Ovary (tissue), 9 donors: Measurements from ENCODE around the gene VSIG4. TPM values are rescaled to one million over a fixed set of nuclear protein-coding genes. Genes with fewer than 3 reads are reported as not detected.
A peak's percentile ranks its signal among the peaks of the same experiment; 100 is the strongest.
"Not testable (repeated sequence)": the region's sequence is repeated elsewhere in the genome, so short reads cannot be mapped to it uniquely, and the experiment has no call there.

Experiments
- DNase-seq, 5 donors: peaks; one replicate each; pipeline ENCODE4 v3.0.0-alpha.2; 2019 to 2020
- H3K27ac ChIP-seq, 2 donors: fragments of 200-600 bp; one replicate each; pipeline versions ENCODE4 v1.5.1 to v1.8.0; 2019 to 2022
- H3K27me3 ChIP-seq: fragments of 200-600 bp; one replicate; pipeline ENCODE4 v1.8.0; 2022
- H3K36me3 ChIP-seq: fragments of 200-600 bp; sonication (generic); one replicate; pipeline ENCODE4 v1.5.1; 2019
- H3K4me1 ChIP-seq: one replicate; pipeline ENCODE4 v1.8.1; 2013; ENCODE audit warnings: mild to moderate bottlenecking, moderate library complexity; ENCODE audit not compliant: insufficient read depth
- H3K4me3 ChIP-seq: fragments of 200-600 bp; sonication (generic); one replicate; pipeline ENCODE4 v1.5.1; 2017
- H3K9me3 ChIP-seq, 2 donors: fragments of 200-600 bp in 1 of 2; sonication (generic) in 1 of 2; one replicate each; pipeline versions ENCODE4 v1.5.1 to v1.8.1; 2013 to 2019; ENCODE audit warnings: mild to moderate bottlenecking in 1 of 2, moderate library complexity in 1 of 2
- CTCF ChIP-seq, 3 donors: fragments of 450-650 bp in 2 of 3; fragments of 200-600 bp in 1 of 3; IDR thresholded peaks; one replicate each; pipeline versions ENCODE4 v1.5.1 to v1.8.0; 2016 to 2022; ENCODE audit warnings: antibody characterized with exemption in 3 of 3, mild to moderate bottlenecking in 1 of 3
- EP300 ChIP-seq: sonication (generic); formaldehyde crosslinking; IDR thresholded peaks from one replicate; pipeline ENCODE4 v1.6.1; 2017; ENCODE audit warnings: antibody characterized with exemption
- POLR2A ChIP-seq: fragments of 450-650 bp; IDR thresholded peaks from one replicate; pipeline ENCODE4 v1.6.1; 2017; ENCODE audit warnings: antibody characterized with exemption, mild to moderate bottlenecking, moderate library complexity
- WGBS, 3 donors: extraction: QIAGEN DNeasy Blood & Tissue Kit in 1 of 3; methylation state at CpG; one replicate each; pipeline versions ENCODE4 v1.1.5 to v1.1.7; 2013 to 2017; 5-methylcytosine and 5-hydroxymethylcytosine counted together
- intact Hi-C, 4 donors: fragments of 100-400 bp; cut with DNase I; formaldehyde crosslinking; loops; one replicate each; pipeline versions ENCODE4 v1.11.0 to v1.15.1; 2022 to 2023
- polyA plus RNA-seq, 2 donors: library from polyadenylated mRNA; stranded (reverse); fragments of 200-250 nt in 1 of 2; fragments of 350-450 nt in 1 of 2; fragmentation: Illumina TruSeq in 1 of 2; extraction: RNeasy Lipid Tissue Mini Kit (QIAGEN cat#74804) in 1 of 2; gene quantifications; one replicate each; pipeline ENCODE4 v1.2.3, GENCODE V29; 2013 to 2014
- total RNA-seq, 7 donors: library from RNA; depleted of rRNA in 2 of 7; stranded (reverse); fragments of >200 nt in 2 of 7; fragmentation: NEBNext Ultra II Directional in 3 of 7; extraction: Animal tissue kit (Norgen Biotek cat#: 25700) in 3 of 7; gene quantifications; one replicate each; pipeline versions ENCODE4 v1.1.0 to v1.2.4, GENCODE V29; 2016 to 2023
- donor health status: DM: no; HTN: no; CAD: no; lungs with moderate emphysema.
- donor health status: DM: no; HTN: no; CAD: no.
- donor health status: Bipolar disorder and iron deficiency.
- donor health status: DM: yes; HTN: yes; CAD: no.
- donor health status: DM: no; HTN: no; CAD: no.
- donor health status: DM: yes; HTN: yes; CAD: no.

The VSIG4 gene
- total and polyA plus RNA-seq, 9 donors = 4.4 to 92.5 (median 30.3) TPM

GRCh38 chrX:65987811-65988210 is 52.1 kb downstream of the VSIG4 start:
- WGBS, 3 donors = 69 to 78% (median 73%) methylated on average over 3 of the region's 3 CpGs
- Histone ChIP-seq H3K27ac (no peak overlapping the region), H3K27me3 (no peaks in the 10 kb centered on the region), H3K36me3 (no peaks in the 10 kb centered on the region), H3K4me3 (no peak overlapping the region), H3K9me3 (no peaks in the 10 kb centered on the region), H3K4me1 (no peaks in the 10 kb centered on the region)
- intact Hi-C loops = loop anchor here in 3 of 4 donors (2.0 to 5.0 kb wide), 2 partner anchors 406 to 407 kb away; no protein-coding TSS in a partner anchor
- TF ChIP-seq EP300 (no peak), POLR2A (no peak), CTCF (IDR thresholded peaks at IDR 0.05) (no peak)
- DNase-seq = no peak

DNA sequence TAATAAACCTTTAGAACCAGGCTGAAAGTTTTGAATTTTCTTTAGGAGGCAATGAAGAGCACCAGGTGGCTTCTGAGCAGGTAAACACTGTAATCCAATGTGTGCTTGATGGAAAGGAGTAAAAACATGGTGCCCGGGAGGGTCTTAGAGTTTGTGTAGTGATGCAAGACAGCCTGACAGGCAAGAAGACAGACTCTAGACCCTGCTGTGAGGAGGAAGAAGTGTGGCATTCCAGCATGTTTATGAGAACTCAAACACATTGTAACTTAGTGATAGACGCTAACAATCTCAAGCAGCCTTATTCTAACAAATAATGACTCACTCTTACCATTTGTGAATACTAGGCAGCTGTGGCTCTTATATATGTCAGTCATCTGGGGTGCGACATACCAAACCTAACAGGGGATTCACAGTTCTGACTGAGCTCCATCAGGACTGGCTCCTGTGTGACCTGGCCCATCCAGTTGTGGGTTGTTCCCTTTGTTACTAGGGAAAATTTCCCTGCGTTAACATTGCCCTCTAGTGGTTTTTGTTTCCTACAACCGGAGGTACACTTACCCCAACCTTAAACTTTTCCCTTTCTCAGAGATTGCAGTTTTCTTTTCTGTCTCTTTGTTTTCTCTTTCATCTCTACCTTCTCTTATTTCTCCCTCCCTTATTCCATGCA is 53.8 kb downstream of the VSIG4 start:
- Histone ChIP-seq H3K36me3 (no peaks in the 10 kb centered on the region), H3K9me3 (no peaks in the 10 kb centered on the region), H3K4me3 (no peak overlapping the region), H3K27ac (no peak overlapping the region), H3K27me3 (no peaks in the 10 kb centered on the region), H3K4me1 (no peaks in the 10 kb centered on the region)
- intact Hi-C loops = loop anchor here in 3 of 4 donors (2.0 to 5.0 kb wide), 2 partner anchors 404 to 405 kb away; no protein-coding TSS in a partner anchor
- TF ChIP-seq EP300 (no peak), POLR2A (no peak), CTCF (IDR thresholded peaks at IDR 0.05) (peak in 1 of 3 donors; percentile 24)
- WGBS, 3 donors = 33 to 46% (median 42%) methylated on average over 5 of the region's 5 CpGs
- DNase-seq = peak in 1 of 5 donors; percentile 17

GRCh38 chrX:65985211-65985610 is 54.7 kb downstream of the VSIG4 start:
- intact Hi-C loops = loop anchor here in 1 of 4 donors (5.0 kb wide), 1 partner anchor 403 kb away; no protein-coding TSS in a partner anchor
- WGBS, 3 donors = 92 to 94% (median 93%) methylated on average over 3 of the region's 3 CpGs
- TF ChIP-seq EP300 (no peak), POLR2A (no peak), CTCF (IDR thresholded peaks at IDR 0.05) (no peak)
- Histone ChIP-seq H3K4me1 (no peaks in the 10 kb centered on the region), H3K9me3 (no peaks in the 10 kb centered on the region), H3K27ac (no peak overlapping the region), H3K27me3 (no peaks in the 10 kb centered on the region), H3K4me3 (no peak overlapping the region), H3K36me3 (no peaks in the 10 kb centered on the region)
- DNase-seq = no peak

DNA sequence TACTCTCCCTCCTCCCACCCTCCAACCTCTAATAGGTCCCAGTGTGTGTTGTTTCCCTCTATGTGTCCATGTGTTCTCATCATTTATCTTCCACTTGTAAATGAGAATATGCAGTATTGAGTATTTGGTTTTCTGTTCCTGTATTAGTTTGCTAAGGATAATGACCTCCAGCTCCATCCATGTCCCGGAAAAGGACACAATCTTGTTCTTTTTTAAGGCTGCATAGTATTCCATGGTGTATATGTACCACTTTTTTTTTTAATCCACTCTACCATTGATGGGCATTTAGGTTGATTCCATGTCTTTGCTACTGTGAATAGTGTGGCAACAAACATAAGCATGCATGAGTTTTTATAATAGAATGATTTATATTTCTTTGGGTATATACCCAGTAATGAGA is 62.7 kb downstream of the VSIG4 start:
- intact Hi-C loops, H3K27me3 ChIP-seq: not testable (repeated sequence)
- WGBS, 3 donors = 75 to 89% (median 85%) methylated on average over 1 of the region's 1 CpG

GRCh38 chrX:65976161-65976560 is 63.7 kb downstream of the VSIG4 start:
- Histone ChIP-seq H3K9me3 (no peaks in the 10 kb centered on the region), H3K36me3 (no peaks in the 10 kb centered on the region), H3K27me3 (no peaks in the 10 kb centered on the region), H3K4me1 (no peaks in the 10 kb centered on the region), H3K27ac (no peak overlapping the region), H3K4me3 (no peak overlapping the region)
- intact Hi-C loops = no loop called here
- no peak for TF ChIP-seq EP300
- TF ChIP-seq POLR2A = no peak
- TF ChIP-seq CTCF (IDR thresholded peaks at IDR 0.05) = no peak
- no peak for DNase-seq

More for the DNA sequence above, 62.7 kb downstream of the VSIG4 start:
- not testable (repeated sequence) for H3K4me3 ChIP-seq, H3K27ac ChIP-seq, H3K4me1 ChIP-seq, H3K9me3 ChIP-seq, H3K36me3 ChIP-seq, DNase-seq

DNA sequence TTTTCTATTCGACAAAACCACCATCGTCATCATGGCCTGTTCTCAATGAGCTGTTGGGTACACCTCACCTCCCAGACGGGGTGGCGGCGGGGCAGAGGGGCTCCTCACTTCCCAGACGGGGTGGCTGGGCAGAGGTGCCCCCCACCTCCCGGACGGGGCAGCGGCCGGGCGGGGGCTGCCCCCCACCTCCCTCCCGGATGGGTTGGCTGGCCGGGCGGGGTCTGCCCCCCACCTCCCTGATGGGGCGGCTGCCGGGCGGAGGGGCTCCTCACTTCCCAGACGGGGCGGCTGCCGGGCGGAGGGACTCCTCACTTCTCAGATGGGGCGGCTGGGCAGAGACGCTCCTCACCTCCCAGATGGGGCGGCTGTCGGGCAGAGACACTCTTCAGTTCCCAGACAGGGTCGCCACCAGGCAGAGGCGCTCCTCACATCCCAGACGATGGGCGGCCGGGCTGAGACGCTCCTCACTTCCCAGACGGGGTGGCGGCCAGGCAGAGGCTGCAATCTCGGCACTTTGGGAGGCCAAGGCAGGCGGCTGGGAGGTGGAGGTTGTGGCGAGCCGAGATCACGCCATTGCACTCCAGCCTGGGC is 64.6 kb downstream of the VSIG4 start:
- H3K27me3 ChIP-seq, H3K9me3 ChIP-seq, H3K4me1 ChIP-seq, H3K27ac ChIP-seq, H3K36me3 ChIP-seq, H3K4me3 ChIP-seq, intact Hi-C loops: not testable (repeated sequence)
- 90 to 95% (median 92%) methylated on average over 32 to 38 of the region's 38 CpGs for WGBS, 3 donors
- peak in 1 of 5 donors; percentile 5 for DNase-seq
